Panc1 (cell line): ENCODE measurements around the gene AGPAT1.

Experiments
- CTCF ChIP-seq: fragments of 450-650 bp; IDR thresholded peaks from 2 replicates; pipeline ENCODE4 v1.5.1; 2017; ENCODE audit warnings: mild to moderate bottlenecking
- SIN3A ChIP-seq: IDR thresholded peaks from 2 replicates; pipeline ENCODE4 v1.6.1; 2012; ENCODE audit warnings: low read depth, mild to moderate bottlenecking, low read length, moderate library complexity, borderline replicate concordance; ENCODE audit not compliant: insufficient read depth

- no peak for TF ChIP-seq CTCF
- no peak for TF ChIP-seq SIN3A
These were observed 11.6 kb downstream of the AGPAT1 start, which contains the start of gene EGFL8 for GRCh38 chr6:32164295-32164694.
